GM12865 (cell line): ENCODE measurements around the gene LSM3.

Experiments
- DNase-seq: peaks from one replicate; pipeline ENCODE4 v3.0.0; 2010; ENCODE audit warnings: low read depth
- H3K4me3 ChIP-seq: 2 replicates; pipeline ENCODE4 v1.5.1; 2011; ENCODE audit warnings: mild to moderate bottlenecking, low read depth, low read length, control low read depth
- TF ChIP-seq, protein P1 (sequence below): IDR thresholded peaks from 2 replicates; pipeline ENCODE4 v1.5.1; 2011; ENCODE audit warnings: low read length, control low read depth, low read depth, inconsistent platforms; ENCODE audit not compliant: insufficient read depth; ENCODE audit errors: missing control alignments

LSM3 gene

DNA sequence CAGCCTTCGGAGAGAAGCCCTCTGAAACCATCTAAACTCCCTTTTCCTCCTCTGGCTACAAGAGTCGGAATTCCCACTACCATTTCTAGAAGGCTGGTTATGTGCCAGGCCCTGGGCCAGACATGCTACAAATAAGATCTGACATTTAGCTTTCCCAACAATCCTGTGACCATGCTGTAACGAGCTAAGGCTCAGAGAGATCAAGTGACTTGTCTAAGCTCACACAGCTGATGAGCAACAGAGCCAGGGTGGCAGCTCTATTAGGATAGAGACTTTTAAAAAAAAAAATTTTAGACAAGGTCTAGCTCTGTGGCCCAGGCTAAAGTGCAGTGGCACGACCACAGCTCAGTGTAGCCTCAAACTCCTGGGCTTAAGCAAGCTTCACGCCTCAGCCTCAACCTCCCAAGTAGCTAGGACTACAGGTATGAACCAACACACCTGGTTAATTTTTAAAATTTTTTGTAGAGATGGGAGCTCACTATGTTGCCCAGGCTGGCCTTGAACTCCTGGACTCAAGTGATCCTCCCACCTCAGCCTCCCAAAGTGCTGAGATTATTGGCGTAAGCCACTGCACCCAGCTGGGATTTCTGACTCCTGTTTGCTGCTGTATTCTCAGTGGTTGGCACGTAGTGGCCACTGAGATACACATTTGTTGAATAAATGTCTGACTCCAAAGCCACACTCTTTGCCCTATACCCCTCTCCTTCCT lies 34.6 kb downstream of the LSM3 start:
- H3K4me3 ChIP-seq, result no peak overlapping the region
- no peak for DNase-seq
- TF ChIP-seq, protein P1, sequence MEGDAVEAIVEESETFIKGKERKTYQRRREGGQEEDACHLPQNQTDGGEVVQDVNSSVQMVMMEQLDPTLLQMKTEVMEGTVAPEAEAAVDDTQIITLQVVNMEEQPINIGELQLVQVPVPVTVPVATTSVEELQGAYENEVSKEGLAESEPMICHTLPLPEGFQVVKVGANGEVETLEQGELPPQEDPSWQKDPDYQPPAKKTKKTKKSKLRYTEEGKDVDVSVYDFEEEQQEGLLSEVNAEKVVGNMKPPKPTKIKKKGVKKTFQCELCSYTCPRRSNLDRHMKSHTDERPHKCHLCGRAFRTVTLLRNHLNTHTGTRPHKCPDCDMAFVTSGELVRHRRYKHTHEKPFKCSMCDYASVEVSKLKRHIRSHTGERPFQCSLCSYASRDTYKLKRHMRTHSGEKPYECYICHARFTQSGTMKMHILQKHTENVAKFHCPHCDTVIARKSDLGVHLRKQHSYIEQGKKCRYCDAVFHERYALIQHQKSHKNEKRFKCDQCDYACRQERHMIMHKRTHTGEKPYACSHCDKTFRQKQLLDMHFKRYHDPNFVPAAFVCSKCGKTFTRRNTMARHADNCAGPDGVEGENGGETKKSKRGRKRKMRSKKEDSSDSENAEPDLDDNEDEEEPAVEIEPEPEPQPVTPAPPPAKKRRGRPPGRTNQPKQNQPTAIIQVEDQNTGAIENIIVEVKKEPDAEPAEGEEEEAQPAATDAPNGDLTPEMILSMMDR, result no peak

DNA sequence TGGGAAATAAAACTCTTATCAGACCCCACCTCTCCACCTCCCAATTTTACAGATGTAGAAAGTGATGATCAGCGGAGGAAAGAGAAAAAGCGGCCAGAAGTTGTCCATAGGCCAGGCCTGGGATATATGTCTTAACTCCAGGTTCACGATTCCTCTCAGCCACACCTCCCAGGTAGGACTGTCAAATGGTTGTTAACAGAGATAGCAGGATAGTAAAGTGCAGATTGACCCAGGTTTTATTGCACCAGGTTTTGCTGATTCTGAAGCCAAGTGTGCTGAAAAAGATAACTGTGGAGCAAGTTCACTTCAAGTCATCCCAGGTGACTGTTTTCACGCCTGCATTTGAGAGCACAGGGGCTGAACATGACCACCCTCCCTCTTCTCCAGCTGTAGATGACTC lies 36.1 kb downstream of the LSM3 start:
- TF ChIP-seq, protein P1, result no peak
- DNase-seq, result no peak
- no peak overlapping the region for H3K4me3 ChIP-seq

GRCh38 chr3:14216257-14217048 lies 37.8 kb downstream of the LSM3 start:
- TF ChIP-seq, protein P1, result no peak
- no peak for DNase-seq
- H3K4me3 ChIP-seq, result no peak overlapping the region

GRCh38 chr3:14218355-14218754 lies 39.7 kb downstream of the LSM3 start:
- H3K4me3 ChIP-seq, result no peak overlapping the region
- DNase-seq, result no peak
- TF ChIP-seq, protein P1, result no peak

DNA sequence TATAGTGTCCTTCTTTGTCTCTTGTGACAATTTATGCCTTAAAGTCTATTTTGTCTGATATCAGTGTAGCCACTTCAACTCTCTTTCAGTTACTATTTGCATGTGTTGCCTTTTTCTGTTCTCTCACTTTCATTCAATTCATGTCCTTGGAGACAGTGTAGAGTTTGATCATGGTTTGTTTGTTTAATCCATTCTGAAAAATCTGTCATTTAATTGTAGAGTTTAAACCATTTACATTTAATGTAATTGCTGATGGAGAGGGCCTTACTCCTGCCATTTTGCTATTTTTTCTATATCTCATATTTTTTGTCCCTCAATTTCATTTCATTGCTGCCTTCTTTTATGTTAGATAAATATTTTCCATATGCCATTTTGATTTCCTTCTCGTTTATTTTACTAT lies 42.3 kb downstream of the LSM3 start:
- DNase-seq, result no peak
- TF ChIP-seq, protein P1, result no peak
- no peak overlapping the region for H3K4me3 ChIP-seq

DNA sequence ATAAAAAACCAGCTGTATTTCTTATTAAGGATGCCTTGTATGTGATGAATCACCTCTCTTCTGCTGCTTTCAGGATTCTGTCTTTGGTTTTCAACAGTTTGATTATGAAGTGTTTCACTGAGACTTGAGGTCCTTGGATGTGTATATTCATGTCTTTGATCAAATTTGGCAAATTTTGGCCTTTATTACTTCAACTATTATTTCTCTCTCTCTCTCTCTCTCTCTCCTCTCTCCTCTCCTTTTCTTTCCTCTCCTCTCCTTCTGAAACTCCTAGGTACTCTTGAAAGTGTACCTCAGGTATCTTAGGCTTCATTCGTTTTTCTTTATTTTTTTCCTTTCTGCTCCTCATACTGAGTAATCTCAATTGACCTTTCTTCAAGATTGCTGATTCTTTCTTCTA lies 43.3 kb downstream of the LSM3 start:
- TF ChIP-seq, protein P1, result no peak
- no peak for DNase-seq

More for the DNA sequence above, 43.3 kb downstream of the LSM3 start:
- H3K4me3 ChIP-seq, result no peak overlapping the region
